ENCODE data around the gene LYPLAL1. TPM values are rescaled to one million over a fixed set of nuclear protein-coding genes. Genes with fewer than 3 reads are reported as not detected.
A peak's percentile ranks its signal among the peaks of the same experiment; 100 is the strongest.

LYPLAL1 gene
- total and polyA plus RNA-seq, 9 of the 15 experiments (the other 6 are each of a cell fraction or from before 2014, with no cell fraction given) = 14.9 to 179 (median 46.3) TPM

- TF ChIP-seq SP2 (IDR thresholded peaks at IDR 0.05; ENCODE audit: extremely low read depth, low read depth, low read length, poor library complexity, severe bottlenecking) (no peak), NR2C1 (IDR thresholded peaks at IDR 0.05) (no peak), NR2C1 (tag; IDR thresholded peaks at IDR 0.05) (no peak), FOSL1 (tag; conservative IDR thresholded peaks at IDR 0.05) (no peak), SNAPC5 (CRISPR knock-in tag; IDR thresholded peaks at IDR 0.05) (no peak), HLTF (IDR thresholded peaks at IDR 0.05) (no peak), ZBTB8A (IDR thresholded peaks at IDR 0.05; ENCODE audit: partially characterized antibody) (no peak), DEAF1 (CRISPR knock-in tag; IDR thresholded peaks at IDR 0.05) (no peak), CGGBP1 (CRISPR knock-in tag; IDR thresholded peaks at IDR 0.05) (no peak), SMAD1 (IDR thresholded peaks at IDR 0.05; ENCODE audit: low read depth, low read length, partially characterized antibody) (no peak), ZNF444 (CRISPR knock-in tag; IDR thresholded peaks at IDR 0.05) (no peak), POU5F1 (IDR thresholded peaks at IDR 0.05; ENCODE audit: borderline replicate concordance, low read depth, low read length, partially characterized antibody) (no peak), PREB (CRISPR knock-in tag; IDR thresholded peaks at IDR 0.05) (no peak), EZH2 (IDR thresholded peaks at IDR 0.05; ENCODE audit: borderline replicate concordance, low read depth, low read length) (no peak), CEBPZ (IDR thresholded peaks at IDR 0.05; ENCODE audit: borderline replicate concordance, low read depth, low read length) (no peak), MAZ (CRISPR knock-in tag; conservative IDR thresholded peaks at IDR 0.05 in 1 of 2, IDR thresholded peaks at IDR 0.05 in 1 of 2) (peak in 1 of 2 experiments; percentile 36; a peak in 1 of 4 replicates), ZFP91 (CRISPR knock-in tag; IDR thresholded peaks at IDR 0.05) (no peak), NUFIP1 (IDR thresholded peaks at IDR 0.05; ENCODE audit: partially characterized antibody) (no peak), MAFG (tag; conservative IDR thresholded peaks at IDR 0.05) (0 out of 2 replicates have a peak, but pooled peaks have one; percentile 23)
Measured at GRCh38 chr1:219155135-219155534, 18.5 kb upstream of the LYPLAL1 start (continued).
